Measurements from ENCODE around the gene POU2F2.

POU2F2 gene

GRCh38 chr19:42154471-42155323 is 22.5 kb upstream of the POU2F2 start:
- no peak for DNase-seq

DNA sequence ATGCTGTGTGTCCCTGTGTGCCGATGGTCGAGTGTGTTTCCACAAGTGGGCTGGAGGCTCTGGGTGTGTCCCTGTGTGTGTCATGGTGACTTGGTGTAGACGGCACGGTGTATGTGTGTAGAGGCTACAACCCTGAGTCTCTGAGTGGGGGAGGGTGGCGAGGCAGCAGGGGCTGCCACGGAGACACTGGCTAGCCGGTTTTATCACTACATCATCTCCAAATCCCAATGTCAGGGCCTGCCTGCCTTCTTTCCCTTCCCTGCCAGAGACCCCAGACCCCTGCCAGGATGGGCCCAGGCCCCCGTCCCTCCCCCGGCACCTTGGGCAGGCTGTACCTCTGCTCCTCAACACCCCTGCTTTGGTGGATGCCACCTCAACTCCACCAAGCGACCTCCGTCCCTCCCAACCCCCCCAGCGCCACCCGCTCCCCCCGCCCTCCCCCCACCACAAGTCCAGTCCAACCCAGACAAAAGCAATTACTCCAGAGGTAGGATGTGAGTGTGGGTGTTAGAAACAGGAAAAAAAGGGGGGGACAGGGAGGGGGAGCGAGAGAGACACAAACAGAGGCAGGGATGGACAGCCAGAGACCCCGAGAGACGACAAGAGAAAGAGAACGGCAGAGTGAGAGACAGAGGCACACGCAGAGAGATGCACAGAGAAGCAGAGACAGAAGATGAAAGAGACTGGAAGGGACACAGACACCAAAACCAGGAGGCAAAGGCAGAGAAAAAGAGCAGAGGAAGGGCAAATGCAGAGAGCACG is 21.6 kb upstream of the POU2F2 start:
- DNase-seq, result no peak

DNA sequence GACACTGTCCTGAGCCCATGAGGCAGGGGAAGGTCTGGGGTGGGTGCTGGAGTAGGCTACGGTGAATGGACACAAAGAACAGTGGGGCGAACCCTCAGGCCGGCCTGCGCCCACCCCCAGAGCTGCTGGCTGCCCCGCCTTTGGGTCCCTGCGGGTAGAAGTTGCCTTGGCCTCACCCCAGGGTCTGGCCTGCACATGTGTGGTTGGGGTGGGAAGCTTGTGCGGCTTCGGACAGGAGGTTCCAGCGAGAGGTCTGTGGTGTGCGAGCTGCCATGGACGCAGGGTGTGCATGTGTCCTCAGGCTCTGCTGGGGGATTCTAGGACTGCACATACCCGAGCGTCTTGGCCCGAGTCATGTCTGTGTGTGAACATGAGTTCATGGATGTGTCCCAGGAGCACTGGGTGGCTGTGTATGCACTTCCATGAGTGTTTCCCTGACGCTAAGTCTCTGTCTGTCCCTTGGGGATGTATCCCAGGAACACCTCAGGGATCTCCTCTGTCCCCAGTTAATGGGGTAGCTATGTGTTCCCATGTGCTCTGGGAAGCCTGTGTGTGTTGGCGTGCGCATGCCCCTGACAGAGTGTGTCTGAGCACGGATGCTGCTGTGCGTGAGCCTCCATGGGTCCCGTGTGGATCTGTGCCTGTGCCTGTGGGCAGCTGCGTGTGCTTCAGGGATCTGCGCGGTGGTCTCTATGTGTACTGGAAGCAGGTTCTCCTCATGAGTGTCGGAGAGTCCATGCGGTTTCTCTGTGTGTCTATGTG is 20.8 kb upstream of the POU2F2 start:
- no peak for DNase-seq

- DNase-seq, result no peak
These were observed 19.8 kb upstream of the POU2F2 start for GRCh38 chr19:42151782-42152684.

DNA sequence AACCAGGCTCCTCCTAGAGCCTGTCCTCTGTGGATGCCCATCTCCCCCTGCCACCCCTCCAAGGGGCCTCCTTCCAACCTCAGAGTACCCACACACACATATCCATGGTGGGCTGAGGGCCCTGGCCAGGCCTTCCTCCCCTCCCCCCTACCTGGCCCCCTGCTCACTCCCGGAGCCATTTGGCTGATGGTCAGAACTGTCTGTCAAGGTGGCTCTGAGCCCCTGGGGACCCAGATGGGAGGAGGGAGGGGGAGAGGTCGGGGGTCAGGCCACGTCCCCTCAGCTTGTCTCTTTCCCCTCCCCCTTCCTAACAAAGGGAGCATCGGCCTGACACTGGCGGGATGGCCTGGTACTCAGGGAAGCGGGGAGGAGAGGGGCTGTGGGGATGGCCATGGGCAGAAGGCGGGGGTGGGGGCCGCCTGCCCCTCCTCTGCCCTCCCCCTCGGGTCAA is 18.7 kb upstream of the POU2F2 start:
- no peak for DNase-seq

GRCh38 chr19:42150364-42150763 is 18.1 kb upstream of the POU2F2 start:
- no peak for DNase-seq

- DNase-seq, result no peak
These were observed 17.4 kb upstream of the POU2F2 start for GRCh38 chr19:42149447-42150202.

GRCh38 chr19:42148266-42148665 is 16.0 kb upstream of the POU2F2 start:
- no peak for DNase-seq

GRCh38 chr19:42143341-42144234 is 11.3 kb upstream of the POU2F2 start:
- no peak for DNase-seq

DNA sequence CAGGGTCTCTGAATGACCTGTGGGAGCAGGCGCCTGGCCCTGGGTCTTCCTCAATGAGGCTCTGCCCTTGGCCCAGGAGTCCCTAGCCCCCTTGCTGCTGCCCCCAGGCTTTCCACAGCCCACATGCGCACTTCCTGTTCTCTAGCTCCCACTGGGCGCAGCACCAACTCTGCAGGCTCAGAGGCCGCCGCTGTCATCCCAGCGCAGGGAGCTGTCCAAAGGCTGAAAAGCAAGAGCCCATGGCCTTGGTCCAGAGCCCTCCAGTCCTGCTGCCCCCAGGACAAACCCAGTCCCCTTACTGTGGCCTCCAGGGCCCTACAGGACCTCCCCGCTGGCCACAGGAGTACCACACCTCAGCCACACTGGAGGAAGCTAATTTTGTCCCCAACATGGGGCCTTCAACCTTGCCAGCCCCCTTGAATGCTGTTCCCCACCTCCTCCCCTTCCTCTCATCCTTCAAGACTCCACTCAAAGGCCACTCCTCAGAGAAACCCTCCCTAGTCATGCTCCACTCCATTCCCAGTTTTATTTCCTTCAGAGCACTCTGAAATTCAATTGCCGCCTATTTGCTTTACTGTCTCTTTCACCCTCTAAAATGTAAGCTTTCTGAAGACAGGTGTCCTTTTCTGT is 8.0 kb upstream of the POU2F2 start:
- no peak for DNase-seq

DNA sequence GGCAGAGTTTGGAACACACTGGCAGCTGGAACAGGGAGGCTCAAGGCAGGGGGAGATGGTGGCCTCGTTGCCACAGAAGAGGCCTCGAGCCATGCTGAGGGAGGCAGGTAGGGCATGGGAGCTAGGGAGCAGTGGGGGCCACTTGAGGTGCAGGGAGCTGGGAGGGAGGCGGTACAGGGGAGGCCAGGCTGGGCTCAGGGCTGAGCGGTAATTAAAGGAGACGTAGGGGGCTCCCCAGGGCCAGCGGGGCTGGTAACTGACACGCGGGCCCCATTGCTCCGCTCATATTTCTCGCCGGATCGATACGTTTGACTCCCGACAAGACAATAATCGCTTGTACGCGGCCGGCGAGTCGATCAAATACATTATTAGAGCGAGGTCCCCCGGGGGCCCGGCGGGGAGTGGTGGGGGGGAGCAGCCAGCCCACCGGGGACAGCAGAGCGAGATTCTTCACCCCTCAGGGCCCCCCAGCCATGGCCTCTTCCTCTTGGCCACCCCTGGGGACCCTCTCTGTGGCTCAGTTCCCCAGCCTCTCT is 2.4 kb upstream of the POU2F2 start:
- DNase-seq, result no peak

DNA sequence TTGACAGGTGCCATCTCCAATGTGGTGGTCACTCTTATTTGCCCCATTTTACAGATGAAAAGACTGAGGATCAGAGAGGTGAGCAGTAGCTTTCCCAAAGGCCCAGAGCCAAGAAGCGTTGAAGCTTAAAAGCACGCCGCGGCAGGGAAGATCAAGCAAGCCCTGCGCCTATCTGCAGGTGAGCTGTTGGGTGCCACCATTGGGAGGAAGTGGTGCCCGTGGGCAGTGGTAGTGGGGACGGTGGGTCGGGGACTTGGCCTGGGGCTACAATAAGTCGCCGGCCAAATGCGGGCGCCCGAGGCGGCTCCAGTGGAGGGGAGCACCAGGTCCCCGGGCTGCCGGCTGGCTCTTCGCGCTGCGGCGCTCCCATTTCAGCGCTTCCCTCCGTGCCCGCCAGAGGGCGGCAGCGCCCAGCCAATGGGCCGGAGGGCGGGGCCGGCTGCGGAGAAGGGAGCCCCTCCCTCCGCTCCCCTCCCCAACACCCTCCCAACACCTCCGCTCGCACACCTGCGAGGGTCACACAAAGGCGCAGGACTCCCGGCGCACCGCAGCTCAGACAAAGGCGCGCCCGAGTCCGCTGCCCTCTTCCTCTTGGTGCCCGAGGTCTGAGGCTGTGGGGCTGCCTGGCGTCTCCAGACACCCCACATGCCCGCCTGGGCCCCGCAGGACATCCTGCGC is 744 bp upstream of the POU2F2 start:
- DNase-seq, result peak; percentile 74

DNA sequence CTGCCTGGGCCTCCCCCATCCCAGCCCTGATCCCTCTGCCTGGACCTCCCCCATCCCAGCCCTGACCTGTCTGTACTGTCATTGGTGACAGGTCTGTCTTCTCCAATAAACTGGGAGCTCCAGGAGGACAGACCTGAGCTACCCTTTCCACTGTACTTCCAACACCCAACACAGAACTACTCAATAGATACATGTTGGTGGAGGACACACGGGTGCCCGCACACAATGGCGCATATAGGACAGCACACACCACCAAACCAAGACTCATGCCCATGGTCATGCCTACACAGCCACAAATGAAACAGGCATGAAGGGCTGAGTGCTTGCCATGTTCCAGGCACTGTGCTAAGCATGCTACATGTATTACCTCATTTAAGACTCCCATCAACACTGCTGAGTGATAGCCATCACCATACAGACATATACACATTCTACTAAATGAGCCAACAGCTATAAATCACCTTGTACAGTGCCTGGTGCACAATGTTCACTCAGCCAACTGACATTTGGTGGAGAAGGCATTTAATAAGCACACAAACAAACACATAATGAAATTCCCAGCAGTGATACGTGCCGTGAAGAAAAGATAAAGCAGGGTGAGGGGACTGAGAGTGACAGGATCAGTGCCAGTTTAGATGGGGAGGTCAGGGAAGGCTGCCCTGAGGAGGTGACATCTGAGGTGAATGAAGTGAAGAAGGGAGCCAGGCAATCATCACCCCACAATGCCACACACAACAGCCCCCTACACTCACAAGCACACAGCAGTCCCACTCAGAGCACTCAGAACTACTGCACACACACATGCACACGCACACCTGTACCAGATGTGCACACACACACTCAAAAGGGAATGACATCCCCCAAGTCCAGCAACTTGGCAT is 857 bp downstream of the POU2F2 start:
- no peak for DNase-seq

DNA sequence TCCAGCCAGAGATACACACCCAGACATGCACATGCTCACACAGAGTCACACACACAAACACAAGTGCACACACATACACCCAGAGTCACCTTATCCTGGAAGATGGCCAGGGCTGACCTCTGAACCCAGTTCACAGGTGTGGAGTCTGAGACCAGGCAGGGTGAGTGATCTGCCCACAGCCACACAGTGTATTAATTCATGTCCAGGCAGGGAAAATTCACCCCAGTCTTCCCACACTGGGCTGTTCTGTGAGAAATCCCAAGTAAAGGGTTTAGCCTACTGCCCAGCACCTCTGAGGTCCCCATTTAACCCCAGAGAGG is 2.0 kb downstream of the POU2F2 start:
- DNase-seq, result no peak

DNA sequence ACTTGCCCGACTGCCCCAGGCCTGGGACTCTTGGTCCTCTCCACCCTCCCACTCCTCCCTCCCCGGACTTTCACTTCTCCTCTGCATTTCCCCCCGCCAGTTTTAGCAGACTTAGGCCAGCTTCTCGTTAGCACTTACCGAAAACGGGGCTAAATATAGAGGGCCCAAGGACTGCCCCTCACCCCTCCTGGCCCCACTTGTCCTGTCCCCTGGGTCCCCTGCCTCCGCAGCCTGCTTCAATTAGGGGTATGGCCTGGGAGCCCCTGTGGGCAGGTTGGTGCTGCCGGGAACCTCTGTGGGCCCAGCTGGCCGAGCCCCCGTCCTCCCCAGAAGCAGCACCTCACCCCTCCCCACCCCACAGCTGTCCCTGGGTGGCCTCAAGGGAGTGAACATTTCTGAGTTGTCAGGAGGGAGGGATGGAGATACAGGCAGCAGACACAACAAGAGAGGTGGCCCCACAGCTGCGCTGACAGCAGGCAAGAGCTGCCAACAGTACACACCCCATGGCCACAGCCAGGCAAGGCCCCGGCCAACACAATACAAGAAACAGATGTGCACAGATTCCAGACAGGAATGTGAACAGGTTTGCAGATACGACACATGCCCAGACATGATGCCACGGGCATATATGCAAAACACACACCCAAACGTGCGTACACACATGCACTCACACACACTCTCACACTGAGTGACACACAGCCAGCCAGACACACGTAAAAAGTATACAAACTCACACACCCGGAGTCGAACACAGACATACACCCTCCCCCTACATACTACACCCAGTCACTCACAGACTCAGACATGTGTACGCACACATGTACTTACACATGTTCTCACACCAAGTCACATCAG is 2.6 kb downstream of the POU2F2 start:
- DNase-seq, result no peak

DNA sequence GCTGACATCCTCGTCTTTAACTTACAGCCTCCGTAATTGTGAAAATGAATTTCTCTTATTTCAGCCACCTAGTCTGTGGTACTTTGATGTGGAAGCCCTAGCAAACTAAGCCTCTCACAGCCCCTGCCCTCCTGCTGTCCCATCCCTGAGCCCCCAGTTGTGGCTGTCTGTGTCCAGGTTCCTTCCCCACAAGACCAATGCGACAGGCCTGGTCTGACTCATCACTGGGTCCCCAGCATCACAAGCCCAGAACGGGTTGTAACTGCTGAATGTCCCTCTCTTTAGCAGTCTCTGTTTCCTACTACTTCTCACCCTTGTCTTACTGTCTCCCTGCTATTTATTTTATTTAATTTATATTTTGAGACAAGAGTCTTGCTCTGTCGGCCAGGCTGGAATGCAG is 5.7 kb downstream of the POU2F2 start:
- no peak for DNase-seq

DNA sequence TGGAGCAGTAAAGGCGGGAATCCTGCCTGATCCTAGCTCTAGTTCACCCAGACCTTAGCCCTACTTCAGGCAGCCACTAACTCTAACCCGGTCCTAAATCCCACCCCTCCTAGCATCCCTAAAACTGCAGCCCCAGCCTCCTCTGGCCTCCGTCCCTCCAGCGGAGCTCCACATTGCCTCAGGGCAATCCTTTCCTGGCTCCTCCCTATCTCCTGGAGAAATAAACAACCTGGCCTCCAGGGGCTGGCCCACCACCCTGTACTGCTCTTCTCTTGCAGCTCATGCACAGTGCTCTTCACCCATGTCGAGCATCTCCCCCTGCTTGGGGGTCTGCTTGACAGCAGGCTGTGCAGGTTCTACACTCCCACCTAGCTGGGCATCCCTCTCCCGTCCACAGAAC is 6.7 kb downstream of the POU2F2 start:
- DNase-seq, result no peak
